ENCODE data around the gene HSPB9. TPM values are rescaled to one million over a fixed set of nuclear protein-coding genes. Genes with fewer than 3 reads are reported as not detected.

HSPB9 gene
- total RNA-seq, 1 donor from 2014 or later = not detected

DNA sequence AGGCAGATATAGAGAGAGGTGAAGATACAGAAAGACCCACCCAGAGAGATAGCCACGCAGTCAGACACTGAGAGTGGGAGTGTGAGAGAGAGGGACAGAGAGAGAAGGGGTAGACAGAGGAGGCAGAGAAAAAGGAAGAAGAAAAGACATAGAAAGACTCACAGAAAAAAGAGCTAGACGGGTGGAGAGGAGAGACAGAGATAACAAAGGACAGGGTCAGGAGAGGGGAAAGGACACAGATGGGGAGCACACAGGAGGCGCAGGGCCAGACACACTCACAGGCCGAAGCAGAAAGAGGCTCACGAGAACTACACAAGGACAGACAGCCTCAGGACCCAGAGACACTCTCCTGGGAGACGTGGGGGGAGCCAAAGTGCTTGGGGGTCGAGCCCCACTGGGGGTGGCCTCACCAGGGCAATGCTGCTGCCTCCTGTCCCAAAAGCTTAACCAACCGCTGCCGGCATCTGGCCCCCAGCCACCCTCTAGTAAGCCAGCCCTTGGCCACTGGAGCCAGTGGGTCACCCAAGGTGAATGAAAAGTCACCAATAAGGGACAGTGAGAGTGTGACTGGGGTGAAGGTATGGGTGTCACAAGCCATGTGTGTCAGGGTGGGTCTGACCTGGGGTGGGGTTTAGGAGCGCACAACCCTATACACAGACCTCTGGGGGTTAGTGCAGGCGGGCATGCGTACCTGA lies 28.1 kb upstream of the HSPB9 start:
- no peak for TF ChIP-seq CTCF (IDR thresholded peaks at IDR 0.05)
- Mint-ChIP-seq H3K27me3 (ENCODE audit: unreplicated experiment) (peaks cover 17% of the 10 kb centered on the region), H3K9me3 (ENCODE audit: unreplicated experiment) (no peaks in the 10 kb centered on the region), H3K4me1 (ENCODE audit: unreplicated experiment) (peaks cover 10% of the 10 kb centered on the region), H3K36me3 (ENCODE audit: unreplicated experiment) (no peaks in the 10 kb centered on the region), H3K27ac (ENCODE audit: unreplicated experiment) (no peak overlapping the region), H3K4me3 (ENCODE audit: unreplicated experiment) (no peak overlapping the region)
- DNase-seq (ENCODE audit: extremely low spot score, unreplicated experiment) = no peak

DNA sequence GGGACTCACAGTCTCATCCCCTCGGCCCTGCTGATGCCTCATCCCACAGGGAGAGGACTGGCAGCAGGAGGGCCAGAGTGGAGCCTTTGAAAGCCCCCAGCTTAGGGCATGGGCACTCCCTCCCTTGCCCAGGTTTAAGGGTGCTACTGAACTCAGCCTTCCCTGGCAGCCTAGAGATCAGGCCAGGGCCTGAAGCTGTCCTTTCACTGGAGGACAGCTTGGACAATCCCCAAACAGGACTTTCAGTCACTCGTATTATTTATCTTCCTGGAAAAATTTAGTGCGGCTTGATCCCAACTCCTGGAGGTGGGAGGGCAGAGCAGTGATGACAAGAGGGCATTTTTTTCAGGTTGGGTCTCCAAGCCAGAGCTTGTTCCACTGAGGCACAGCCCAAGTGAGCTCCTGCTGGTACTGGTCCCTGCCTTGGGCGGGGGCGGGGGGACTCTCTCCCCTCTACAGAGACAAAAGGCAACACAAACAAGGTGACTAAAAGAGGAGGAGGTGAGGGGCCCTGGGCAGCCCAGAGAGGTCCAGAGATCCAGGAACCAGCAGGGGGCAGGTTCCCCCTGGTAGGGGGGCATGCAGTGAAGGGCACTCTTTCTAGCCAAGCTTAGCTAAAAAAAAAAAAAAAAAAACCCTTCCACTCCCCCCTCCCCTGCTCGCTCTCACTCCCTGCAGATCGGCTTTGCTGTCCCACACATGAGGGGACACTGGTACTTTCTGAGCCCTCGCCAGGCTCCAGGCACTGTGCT lies 26.1 kb upstream of the HSPB9 start:
- no peak for TF ChIP-seq CTCF (IDR thresholded peaks at IDR 0.05)
- Mint-ChIP-seq H3K27ac (ENCODE audit: unreplicated experiment) (no peak overlapping the region), H3K9me3 (ENCODE audit: unreplicated experiment) (no peaks in the 10 kb centered on the region), H3K4me1 (ENCODE audit: unreplicated experiment) (peaks cover 10% of the 10 kb centered on the region), H3K27me3 (ENCODE audit: unreplicated experiment) (peaks cover 15% of the 10 kb centered on the region), H3K4me3 (ENCODE audit: unreplicated experiment) (no peak overlapping the region), H3K36me3 (ENCODE audit: unreplicated experiment) (no peaks in the 10 kb centered on the region)
- DNase-seq (ENCODE audit: extremely low spot score, unreplicated experiment) = no peak

GRCh38 chr17:42097691-42098631 lies 24.6 kb upstream of the HSPB9 start, which contains the start of gene ZNF385C:
Gene ZNF385C (minus strand): TSS chr17:42098473. CDS start chr17:42063056, 35,417 bp downstream.
- peaks cover 15% of the 10 kb centered on the region for H3K27me3 Mint-ChIP-seq (ENCODE audit: unreplicated experiment)
- H3K4me3 Mint-ChIP-seq (ENCODE audit: unreplicated experiment) = no peak within 1 kb of the TSS

DNA sequence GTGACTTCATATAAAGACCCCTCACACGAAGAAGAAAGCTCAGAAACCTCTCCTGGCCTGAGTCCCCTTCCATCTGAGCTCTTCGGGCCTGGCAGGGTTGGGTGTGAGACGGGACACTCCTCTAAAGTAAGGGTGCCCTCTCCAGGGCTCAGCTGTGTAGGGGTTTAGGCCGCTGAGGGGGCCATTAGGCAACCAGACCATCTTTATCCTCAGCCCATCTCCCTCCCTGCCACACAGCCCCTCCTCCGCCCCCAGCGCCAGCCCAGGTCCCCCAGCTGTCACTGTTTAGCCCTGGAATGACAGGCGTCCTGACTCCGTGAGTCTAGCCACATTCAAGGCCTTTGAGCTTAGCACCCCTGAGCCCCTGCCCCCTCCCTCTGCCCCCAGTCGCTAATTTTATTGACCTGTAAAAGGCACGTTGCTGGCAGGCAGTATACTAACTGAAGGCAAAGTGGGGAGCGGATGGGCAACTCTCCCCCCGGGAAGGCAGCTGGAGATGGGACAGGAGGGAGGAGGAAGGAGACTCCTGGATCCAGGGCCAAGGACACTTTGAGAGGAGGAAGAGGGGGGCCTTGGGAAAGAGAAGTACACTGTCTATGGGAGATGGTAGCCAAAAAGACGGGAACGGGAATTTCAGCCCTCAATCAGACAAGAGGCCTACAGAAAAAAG lies 23.7 kb upstream of the HSPB9 start:
- no peak overlapping the region for H3K4me3 Mint-ChIP-seq (ENCODE audit: unreplicated experiment)
- peaks cover 2% of the 10 kb centered on the region for H3K4me1 Mint-ChIP-seq (ENCODE audit: unreplicated experiment)
- TF ChIP-seq CTCF (IDR thresholded peaks at IDR 0.05) = no peak
- no peaks in the 10 kb centered on the region for H3K9me3 Mint-ChIP-seq (ENCODE audit: unreplicated experiment)
- DNase-seq (ENCODE audit: extremely low spot score, unreplicated experiment) = no peak
- H3K27ac Mint-ChIP-seq (ENCODE audit: unreplicated experiment) = no peak overlapping the region
- no peaks in the 10 kb centered on the region for H3K36me3 Mint-ChIP-seq (ENCODE audit: unreplicated experiment)
- peaks cover 15% of the 10 kb centered on the region for H3K27me3 Mint-ChIP-seq (ENCODE audit: unreplicated experiment)

More at GRCh38 chr17:42097691-42098631, 24.6 kb upstream of the HSPB9 start, which contains the start of gene ZNF385C:
- H3K4me1 Mint-ChIP-seq (ENCODE audit: unreplicated experiment) = peaks cover 2% of the 10 kb centered on the region
- no peak for DNase-seq (ENCODE audit: extremely low spot score, unreplicated experiment)
- H3K9me3 Mint-ChIP-seq (ENCODE audit: unreplicated experiment) = no peaks in the 10 kb centered on the region
- TF ChIP-seq CTCF (IDR thresholded peaks at IDR 0.05) = no peak
- no peak within 1 kb of the TSS for H3K27ac Mint-ChIP-seq (ENCODE audit: unreplicated experiment)
- no peaks in the 10 kb centered on the region for H3K36me3 Mint-ChIP-seq (ENCODE audit: unreplicated experiment)
